GM12878 (cell line): ENCODE measurements around the gene CHD6. TPM values are rescaled to one million over a fixed set of nuclear protein-coding genes. Genes with fewer than 3 reads are reported as not detected.

Experiments used
- ATAC-seq: fragments of 200-7000 bp; cut with Tn5 transposase; 3 replicates; pipeline ENCODE4 v1.9.1; 2020; ENCODE audit warnings: mild to moderate bottlenecking, moderate library complexity
- BruUV-seq: library from RNA; stranded (reverse); fragments of 400-500 nt; replicated peaks from 2 replicates; lab custom pipeline; 2021; lab: Mats Ljungman, UMichigan
- CTCF ChIA-PET: fragments of 300-600 bp; sonication (Branson Sonifier 250); formaldehyde crosslinking; extraction: SDS; loops from one replicate; lab custom pipeline; 2021; ENCODE audit warnings: inconsistent platforms; lab: Yijun Ruan, JAX
- POLR2A ChIA-PET: fragments of 350-600 bp; formaldehyde crosslinking; extraction: SDS; loops from one replicate; lab custom pipeline; 2021; ENCODE audit warnings: inconsistent platforms; lab: Charles Lee
- RAD21 ChIA-PET: fragments of 300-600 bp; sonication (Branson Sonifier 250); formaldehyde crosslinking; loops from one replicate; lab custom pipeline; 2023; ENCODE audit warnings: antibody characterized with exemption; ENCODE audit not compliant: unreplicated experiment; lab: Charles Lee
- SMC1A ChIA-PET: fragments of 300-600 bp; sonication (Branson Sonifier 250); formaldehyde crosslinking; loops from one replicate; lab custom pipeline; 2023; ENCODE audit not compliant: unreplicated experiment, uncharacterized antibody; lab: Charles Lee
- DNase-seq: peaks from one replicate; pipeline ENCODE4 v3.0.0-alpha.2; 2011; ENCODE audit warnings: low read depth, low spot score
- FAIRE-seq: peaks from 3 replicates; lab custom pipeline; 2011; peaks lifted over from hg19 to GRCh38; lab: Jason Lieb, UNC
- H2AFZ ChIP-seq: 2 replicates; pipeline ENCODE4 v1.6.0; 2011; ENCODE audit warnings: low read depth, low read length, control low read depth; ENCODE audit not compliant: control insufficient read depth
- H3K27ac ChIP-seq: 2 replicates; pipeline ENCODE4 v1.5.1; 2011; ENCODE audit warnings: control low read depth; ENCODE audit not compliant: control insufficient read depth, insufficient read depth
- H3K27me3 ChIP-seq, 2 experiments: replicated peaks in 1 of 2; 2 replicates each; pipeline versions ENCODE4 v1.6.0 to v1.6.1; 2011; ENCODE audit warnings: low read length in 1 of 2; ENCODE audit not compliant: control insufficient read depth in 2 of 2, insufficient read depth in 2 of 2
- H3K36me3 ChIP-seq, 2 experiments: 2 replicates each; pipeline ENCODE4 v1.5.1; 2011; ENCODE audit warnings: low read length in 1 of 2; ENCODE audit not compliant: control insufficient read depth in 2 of 2, insufficient read depth in 2 of 2
- H3K4me1 ChIP-seq: 2 replicates; pipeline ENCODE4 v1.6.1; 2011; ENCODE audit warnings: mild to moderate bottlenecking, low read length, moderate library complexity, mixed read lengths; ENCODE audit not compliant: control insufficient read depth, insufficient read depth
- H3K4me2 ChIP-seq: 2 replicates; pipeline ENCODE4 v1.6.0; 2011; ENCODE audit warnings: control low read depth; ENCODE audit not compliant: control insufficient read depth, insufficient read depth
- H3K4me3 ChIP-seq: fragments of 200-600 bp; sonication (generic); 2 replicates; pipeline ENCODE4 v1.5.1; 2016
- H3K79me2 ChIP-seq: 2 replicates; pipeline ENCODE4 v1.6.0; 2011; ENCODE audit warnings: low read length; ENCODE audit not compliant: control insufficient read depth, insufficient read depth
- H3K9ac ChIP-seq: 2 replicates; pipeline ENCODE4 v1.8.0; 2011; ENCODE audit warnings: low read length, control low read depth, mixed read lengths; ENCODE audit not compliant: control insufficient read depth, insufficient read depth
- H3K9me3 ChIP-seq: replicated peaks from 3 replicates; pipeline ENCODE4 v1.5.1; 2011; ENCODE audit warnings: mild to moderate bottlenecking, low read length; ENCODE audit not compliant: control insufficient read depth, insufficient read depth
- H4K20me1 ChIP-seq: 2 replicates; pipeline ENCODE4 v1.6.0; 2011; ENCODE audit not compliant: control insufficient read depth, insufficient read depth
- ATF2 ChIP-seq: IDR thresholded peaks from 2 replicates; pipeline ENCODE4 v1.6.1; 2012; ENCODE audit warnings: low read length, inconsistent platforms
- ATF7 ChIP-seq: fragments of 450-650 bp; IDR thresholded peaks from 2 replicates; pipeline ENCODE4 v1.6.1; 2016; ENCODE audit warnings: low read depth, mild to moderate bottlenecking
- BCL3 ChIP-seq: IDR thresholded peaks from 2 replicates; pipeline ENCODE4 v1.6.1; 2011; ENCODE audit warnings: borderline replicate concordance, low read depth, mild to moderate bottlenecking, moderate library complexity, low read length; ENCODE audit not compliant: insufficient read depth, poor library complexity, severe bottlenecking
- FOS ChIP-seq: IDR thresholded peaks from 3 replicates; pipeline ENCODE4 v1.6.1; 2011; ENCODE audit warnings: borderline replicate concordance; ENCODE audit not compliant: insufficient read length; ENCODE audit errors: extremely low read depth
- FOXM1 ChIP-seq: IDR thresholded peaks from 2 replicates; pipeline ENCODE4 v1.6.1; 2012; ENCODE audit warnings: low read depth, mild to moderate bottlenecking, inconsistent platforms, low read length, moderate library complexity
- HDAC6 ChIP-seq: fragments of 200-600 bp; sonication (generic); IDR thresholded peaks from one replicate; pipeline ENCODE4 v1.8.0; 2017; ENCODE audit warnings: antibody characterized with exemption; ENCODE audit not compliant: unreplicated experiment
- MEF2B ChIP-seq: fragments of 450-650 bp; IDR thresholded peaks from 2 replicates; pipeline ENCODE4 v1.6.1; 2018; ENCODE audit warnings: mild to moderate bottlenecking, moderate library complexity; ENCODE audit not compliant: partially characterized antibody, poor library complexity, severe bottlenecking
- MYB ChIP-seq: fragments of 150-350 bp; IDR thresholded peaks from 2 replicates; pipeline ENCODE4 v1.6.1; 2014; ENCODE audit warnings: mild to moderate bottlenecking, low read depth, low read length, borderline replicate concordance
- MYC ChIP-seq: IDR thresholded peaks from 2 replicates; pipeline ENCODE4 v1.6.1; 2011; ENCODE audit warnings: mild to moderate bottlenecking, low read length, moderate library complexity, inconsistent platforms; ENCODE audit not compliant: insufficient read depth, insufficient replicate concordance, insufficient read length, severe bottlenecking
- NRF1 ChIP-seq: conservative IDR thresholded peaks from 2 replicates; pipeline ENCODE4 v1.6.1; 2011; ENCODE audit warnings: mild to moderate bottlenecking, low read depth, low read length, improper control_type of control experiment
- PBX3 ChIP-seq: IDR thresholded peaks from 2 replicates; pipeline ENCODE4 v1.6.1; 2011; ENCODE audit warnings: mild to moderate bottlenecking, low read depth, low read length, moderate library complexity; ENCODE audit not compliant: insufficient replicate concordance
- POU2F2 ChIP-seq: IDR thresholded peaks from 3 replicates; pipeline ENCODE4 v1.6.1; 2011; ENCODE audit warnings: low read depth, mild to moderate bottlenecking, low read length, borderline replicate concordance
- RAD21 ChIP-seq: IDR thresholded peaks from 2 replicates; pipeline ENCODE4 v1.6.1; 2011; ENCODE audit warnings: mild to moderate bottlenecking, low read depth, low read length, moderate library complexity; ENCODE audit not compliant: insufficient read depth
- SIN3A ChIP-seq: IDR thresholded peaks from 2 replicates; pipeline ENCODE4 v1.6.1; 2012; ENCODE audit warnings: low read depth, low read length, improper control_type of control experiment
- SMAD1 ChIP-seq: fragments of 450-650 bp; IDR thresholded peaks from 2 replicates; pipeline ENCODE4 v1.6.1; 2018; ENCODE audit warnings: mild to moderate bottlenecking, low read depth; ENCODE audit not compliant: partially characterized antibody
- SUZ12 ChIP-seq: fragments of 200-600 bp; sonication (generic); IDR thresholded peaks from one replicate; pipeline ENCODE4 v1.6.1; 2018; ENCODE audit warnings: antibody characterized with exemption, mild to moderate bottlenecking; ENCODE audit not compliant: unreplicated experiment
- TAF1 ChIP-seq: IDR thresholded peaks from 2 replicates; pipeline ENCODE4 v1.6.1; 2011; ENCODE audit warnings: mild to moderate bottlenecking, low read depth, low read length, borderline replicate concordance
- TCF3 ChIP-seq: IDR thresholded peaks from 2 replicates; pipeline ENCODE4 v1.6.1; 2012; ENCODE audit warnings: low read depth, mild to moderate bottlenecking, low read length, borderline replicate concordance; ENCODE audit not compliant: insufficient read depth
- ZNF24 ChIP-seq: fragments of 450-650 bp; IDR thresholded peaks from 2 replicates; pipeline ENCODE4 v1.6.1; 2017; ENCODE audit warnings: antibody characterized with exemption, mild to moderate bottlenecking
- ZNF622 ChIP-seq: fragments of 450-650 bp; IDR thresholded peaks from 2 replicates; pipeline ENCODE4 v1.6.1; 2017; ENCODE audit warnings: mild to moderate bottlenecking, inconsistent platforms
- ZZZ3 ChIP-seq: IDR thresholded peaks from 2 replicates; pipeline ENCODE4 v1.6.1; 2011; ENCODE audit warnings: low read depth; ENCODE audit not compliant: control insufficient read depth, insufficient read length
- WGBS: methylation state at CpG from one replicate; pipeline ENCODE4 v1.1.6; 2016; ENCODE audit warnings: low lambda C conversion rate; ENCODE audit not compliant: insufficient replicate concordance, insufficient coverage; ENCODE audit errors: missing lambda C conversion rate; 5-methylcytosine and 5-hydroxymethylcytosine counted together
- in situ Hi-C: fragments of 300-500 bp; cut with MboI; formaldehyde crosslinking; loops from 9 replicates; pipeline ENCODE4 v1.14.3; 2018; ENCODE audit warnings: mixed read lengths
- intact Hi-C: fragments of 100-400 bp; cut with micrococcal nuclease; formaldehyde crosslinking; loops from one replicate; pipeline ENCODE4 v1.14.2; 2022; ENCODE audit not compliant: unreplicated experiment
- polyA plus RNA-seq, 11 experiments: library from polyadenylated mRNA; depleted of rRNA in 4 of 11; unstranded in 6 of 11; stranded (reverse) in 5 of 11; fragments of >200 nt; fragmentation: Nextera tagmentation in 4 of 11; fragmentation: Illumina TruSeq in 1 of 11; extraction: Ambion mirVana in 4 of 11; extraction: Trizol in 1 of 11; gene quantifications; 1 replicate in 1 of 11; 2 replicates in 10 of 11; pipeline versions ENCODE4 v1.2.1 to v1.2.3, GENCODE V29; 2011 to 2016; ENCODE audit warnings: inconsistent platforms in 2 of 11, missing spikeins in 2 of 11, low read depth in 1 of 11
- total RNA-seq, 4 experiments: library from RNA; depleted of rRNA in 3 of 4; stranded (reverse); fragments of >200 nt in 3 of 4; fragmentation: Illumina TruSeq in 1 of 4; extraction: Trizol in 1 of 4; gene quantifications; 2 replicates each; pipeline versions ENCODE4 v1.2.1 to v1.2.3, GENCODE V29; 2013 to 2021

The CHD6 gene
- total and polyA plus RNA-seq, 10 of the 15 experiments (the other 5 are each of a cell fraction or from before 2014, with no cell fraction given) = 4.3 to 25.5 (median 17.1) TPM

GRCh38 chr20:41424546-41424945 lies 193.6 kb downstream of the CHD6 start (continued):
- TF ChIP-seq ATF2 (no peak), TCF3 (no peak), HDAC6 (no peak), FOXM1 (no peak), SUZ12 (no peak), NRF1 (no peak), MYB (no peak), TAF1 (no peak)
- TF ChIP-seq, all 136 proteins: peak for 0

- H3K4me1 ChIP-seq = 0 out of 2 replicates have a peak, but pooled peaks cover 3% of the 10 kb centered on the region
- ChIA-PET POLR2A (no interaction called here), CTCF (interaction anchor here (0.7 kb wide), 1 partner anchor 306 kb away, joined by 3 read pairs; no protein-coding TSS in a partner anchor), RAD21 (no interaction called here), SMC1A (no interaction called here)
- H4K20me1 ChIP-seq = no peaks in the 10 kb centered on the region
- in situ Hi-C loops = no loop called here
- WGBS = 97% methylated on average over 3 of the region's 3 CpGs
- FAIRE-seq (no peak), ATAC-seq (no peak), DNase-seq (no peak)
- no peaks in the 10 kb centered on the region for H3K27me3 ChIP-seq
- H3K4me3 ChIP-seq = no peak overlapping the region
- no peak overlapping the region for H3K4me2 ChIP-seq
- H3K9ac ChIP-seq = no peak overlapping the region
- no peaks in the 10 kb centered on the region for H3K79me2 ChIP-seq
- no peak overlapping the region for H3K27ac ChIP-seq
- intact Hi-C loops = no loop called here
- H3K36me3 ChIP-seq = peaks cover 2 to 37% of the 10 kb centered on the region in 2 experiments; a peak in 3 of 4 replicates
- no peak overlapping the region for H2AFZ ChIP-seq
- BruUV-seq = no TSS peak
- H3K9me3 ChIP-seq = no peaks in the 10 kb centered on the region
- no peak for TF ChIP-seq SMAD1
- no peak for TF ChIP-seq MYC
- TF ChIP-seq RAD21 = no peak
- TF ChIP-seq ZNF622 = no peak
- no peak for TF ChIP-seq ATF7
- TF ChIP-seq MEF2B = no peak
- no peak for TF ChIP-seq FOS
- no peak for TF ChIP-seq BCL3
- no peak for TF ChIP-seq PBX3
- no peak for TF ChIP-seq POU2F2
- no peak for TF ChIP-seq SIN3A
- no peak for TF ChIP-seq ZZZ3
- no peak for TF ChIP-seq ZNF24
These were observed 194.2 kb downstream of the CHD6 start for GRCh38 chr20:41424011-41424410.
